HG02981 (cell line): Measurements from ENCODE around the gene CSGALNACT2.
"Not testable (repeated sequence)": the region's sequence is repeated elsewhere in the genome, so short reads cannot be mapped to it uniquely, and the experiment has no call there.

Source experiments
- ATAC-seq: cut with Tn5 transposase; IDR thresholded peaks from one replicate; pipeline ENCODE4 v1.9.1; 2021; ENCODE audit warnings: mild to moderate bottlenecking, moderate library complexity; ENCODE audit not compliant: unreplicated experiment

CSGALNACT2 gene

GRCh38 chr10:43174969-43175368 is 36.7 kb downstream of the CSGALNACT2 start:
- ATAC-seq = no peak

GRCh38 chr10:43176271-43176670 is 38.0 kb downstream of the CSGALNACT2 start:
- no peak for ATAC-seq

GRCh38 chr10:43177595-43177994 is 39.4 kb downstream of the CSGALNACT2 start:
- ATAC-seq = no peak

- no peak for ATAC-seq
These were observed 42.9 kb downstream of the CSGALNACT2 start for GRCh38 chr10:43181146-43181545.

GRCh38 chr10:43183764-43184163 is 45.5 kb downstream of the CSGALNACT2 start:
- not testable (repeated sequence) for ATAC-seq

- no peak for ATAC-seq
These were observed 47.9 kb downstream of the CSGALNACT2 start for GRCh38 chr10:43186150-43186549.

GRCh38 chr10:43187213-43187612 is 49.0 kb downstream of the CSGALNACT2 start:
- no peak for ATAC-seq

- no peak for ATAC-seq
These were observed 50.5 kb downstream of the CSGALNACT2 start for GRCh38 chr10:43188702-43189101.

GRCh38 chr10:43190289-43190688 is 52.0 kb downstream of the CSGALNACT2 start:
- ATAC-seq = no peak

GRCh38 chr10:43190775-43191174 is 52.5 kb downstream of the CSGALNACT2 start:
- ATAC-seq = no peak

- ATAC-seq = no peak
These were observed 54.6 kb downstream of the CSGALNACT2 start for GRCh38 chr10:43192884-43193283.

GRCh38 chr10:43193496-43194080 is 55.3 kb downstream of the CSGALNACT2 start:
- no peak for ATAC-seq

- ATAC-seq = no peak
These were observed 56.0 kb downstream of the CSGALNACT2 start for GRCh38 chr10:43194266-43194665.

GRCh38 chr10:43194859-43195258 is 56.6 kb downstream of the CSGALNACT2 start:
- ATAC-seq = no peak

GRCh38 chr10:43195557-43195956 is 57.3 kb downstream of the CSGALNACT2 start:
- ATAC-seq = no peak

- no peak for ATAC-seq
These were observed 58.1 kb downstream of the CSGALNACT2 start for GRCh38 chr10:43196131-43196980.

- ATAC-seq = no peak
These were observed 59.0 kb downstream of the CSGALNACT2 start for GRCh38 chr10:43196981-43197833.

- no peak for ATAC-seq
These were observed 59.8 kb downstream of the CSGALNACT2 start for GRCh38 chr10:43197834-43198681.

GRCh38 chr10:43198682-43199005 is 60.4 kb downstream of the CSGALNACT2 start:
- ATAC-seq = no peak

GRCh38 chr10:43199088-43199683 is 60.9 kb downstream of the CSGALNACT2 start:
- no peak for ATAC-seq
